Umbilical cord (tissue), 2 donors: ENCODE results near the gene SLC7A5. TPM values are rescaled to one million over a fixed set of nuclear protein-coding genes. Genes with fewer than 3 reads are reported as not detected.

Experiments
- DNase-seq: peaks from one replicate; pipeline ENCODE4 v3.0.0-alpha.2; 2015; ENCODE audit warnings: low spot score
- total RNA-seq: library from RNA; depleted of rRNA; stranded (reverse); fragments of >200 nt; gene quantifications from one replicate; pipeline ENCODE4 v1.2.3, GENCODE V29; 2014; ENCODE audit warnings: low replicate concordance; ENCODE audit not compliant: insufficient read depth

Gene SLC7A5
- total RNA-seq, 1 donor from 2014 or later: 4.3 TPM

GRCh38 chr16:87846705-87847466 is 22.4 kb downstream of the SLC7A5 start:
- no peak for DNase-seq

- DNase-seq: peak; percentile 38
Measured at GRCh38 chr16:87845807-87846619, 23.3 kb downstream of the SLC7A5 start.

- no peak for DNase-seq
Measured at GRCh38 chr16:87845213-87845612, 24.1 kb downstream of the SLC7A5 start.

GRCh38 chr16:87844809-87845208 is 24.5 kb downstream of the SLC7A5 start:
- no peak for DNase-seq

GRCh38 chr16:87844120-87844733 is 25.1 kb downstream of the SLC7A5 start:
- DNase-seq: peak; percentile 31

GRCh38 chr16:87843678-87844105 is 25.6 kb downstream of the SLC7A5 start:
- no peak for DNase-seq

GRCh38 chr16:87842209-87842869 is 27.0 kb downstream of the SLC7A5 start:
- no peak for DNase-seq

- no peak for DNase-seq
Measured at GRCh38 chr16:87841340-87842208, 27.7 kb downstream of the SLC7A5 start.

GRCh38 chr16:87840271-87840978 is 28.9 kb downstream of the SLC7A5 start:
- peak; percentile 42 for DNase-seq

GRCh38 chr16:87839542-87840270 is 29.6 kb downstream of the SLC7A5 start:
- no peak for DNase-seq

- peak; percentile 71 for DNase-seq
Measured at GRCh38 chr16:87838643-87839541, 30.4 kb downstream of the SLC7A5 start.

GRCh38 chr16:87837627-87838289 is 31.5 kb downstream of the SLC7A5 start:
- no peak for DNase-seq

- DNase-seq: peak; percentile 43
Measured at GRCh38 chr16:87836844-87837581, 32.3 kb downstream of the SLC7A5 start.

GRCh38 chr16:87836346-87836843 is 32.9 kb downstream of the SLC7A5 start:
- DNase-seq: no peak

GRCh38 chr16:87835882-87836331 is 33.4 kb downstream of the SLC7A5 start:
- DNase-seq: no peak

- peak; percentile 96 for DNase-seq
Measured at GRCh38 chr16:87834668-87835473, 34.4 kb downstream of the SLC7A5 start.
